ENCODE measurements around the gene CP. TPM values are rescaled to one million over a fixed set of nuclear protein-coding genes. Genes with fewer than 3 reads are reported as not detected.

CP gene
- total RNA-seq (0.12 TPM in 1 of 2 replicates, not detected in the other), polyA plus RNA-seq (not detected in 2 replicates)

DNA sequence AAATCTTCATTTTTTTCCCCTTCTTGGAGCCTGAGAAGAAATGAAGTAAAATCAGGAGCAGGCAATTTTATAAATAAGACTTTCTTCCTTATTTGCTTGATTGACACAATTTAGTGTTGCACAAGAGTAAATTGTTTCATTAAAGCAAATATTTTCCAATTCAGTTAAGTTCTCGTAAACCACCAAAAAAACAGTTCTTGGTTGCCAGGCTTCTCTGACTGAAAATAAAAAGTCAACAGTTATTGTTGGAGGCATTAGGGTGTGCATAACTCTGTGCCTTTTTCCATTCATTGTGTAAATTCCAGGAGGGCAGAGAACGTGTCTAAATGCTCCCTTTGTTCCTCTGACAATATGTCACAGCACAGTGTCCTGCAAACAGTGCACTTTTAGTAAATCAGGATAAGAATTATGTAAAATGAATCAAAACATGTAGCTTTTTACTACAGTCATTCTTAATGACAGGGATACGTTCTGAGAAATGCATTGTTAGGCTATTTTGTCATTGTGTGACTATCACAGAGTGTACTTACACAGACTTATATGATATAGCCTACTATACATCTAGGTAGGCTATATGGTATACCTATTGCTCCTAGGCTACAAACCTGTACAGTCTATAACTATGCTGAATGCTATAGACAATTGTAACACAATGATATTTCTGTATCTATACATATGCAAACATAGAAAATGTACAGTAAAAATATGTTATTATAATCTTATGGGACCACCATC lies at the start of gene CP:
Gene CP (minus strand): TSS at position 47 of the 735 bp plus-strand sequence. CDS start 37 bp downstream, at position 10.
- peak in 1 of 2 donors; percentile 18 for DNase-seq (ENCODE audit: low read depth in 1 of 2, low spot score in 1 of 2)
- no peaks in the 10 kb centered on the region for H3K27me3 ChIP-seq
- H3K4me3 ChIP-seq: no peak within 1 kb of the TSS
- no peaks in the 10 kb centered on the region for H3K36me3 ChIP-seq
- H3K4me1 ChIP-seq (ENCODE audit: low read depth): peaks cover 9% of the 10 kb centered on the region
- H3K27ac ChIP-seq: no peak within 1 kb of the TSS
- TF ChIP-seq, protein P1, sequence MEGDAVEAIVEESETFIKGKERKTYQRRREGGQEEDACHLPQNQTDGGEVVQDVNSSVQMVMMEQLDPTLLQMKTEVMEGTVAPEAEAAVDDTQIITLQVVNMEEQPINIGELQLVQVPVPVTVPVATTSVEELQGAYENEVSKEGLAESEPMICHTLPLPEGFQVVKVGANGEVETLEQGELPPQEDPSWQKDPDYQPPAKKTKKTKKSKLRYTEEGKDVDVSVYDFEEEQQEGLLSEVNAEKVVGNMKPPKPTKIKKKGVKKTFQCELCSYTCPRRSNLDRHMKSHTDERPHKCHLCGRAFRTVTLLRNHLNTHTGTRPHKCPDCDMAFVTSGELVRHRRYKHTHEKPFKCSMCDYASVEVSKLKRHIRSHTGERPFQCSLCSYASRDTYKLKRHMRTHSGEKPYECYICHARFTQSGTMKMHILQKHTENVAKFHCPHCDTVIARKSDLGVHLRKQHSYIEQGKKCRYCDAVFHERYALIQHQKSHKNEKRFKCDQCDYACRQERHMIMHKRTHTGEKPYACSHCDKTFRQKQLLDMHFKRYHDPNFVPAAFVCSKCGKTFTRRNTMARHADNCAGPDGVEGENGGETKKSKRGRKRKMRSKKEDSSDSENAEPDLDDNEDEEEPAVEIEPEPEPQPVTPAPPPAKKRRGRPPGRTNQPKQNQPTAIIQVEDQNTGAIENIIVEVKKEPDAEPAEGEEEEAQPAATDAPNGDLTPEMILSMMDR (IDR thresholded peaks at IDR 0.05; ENCODE audit: low read depth, low read length): no peak
- no peaks in the 10 kb centered on the region for H3K9me3 ChIP-seq (ENCODE audit: low read depth)

DNA sequence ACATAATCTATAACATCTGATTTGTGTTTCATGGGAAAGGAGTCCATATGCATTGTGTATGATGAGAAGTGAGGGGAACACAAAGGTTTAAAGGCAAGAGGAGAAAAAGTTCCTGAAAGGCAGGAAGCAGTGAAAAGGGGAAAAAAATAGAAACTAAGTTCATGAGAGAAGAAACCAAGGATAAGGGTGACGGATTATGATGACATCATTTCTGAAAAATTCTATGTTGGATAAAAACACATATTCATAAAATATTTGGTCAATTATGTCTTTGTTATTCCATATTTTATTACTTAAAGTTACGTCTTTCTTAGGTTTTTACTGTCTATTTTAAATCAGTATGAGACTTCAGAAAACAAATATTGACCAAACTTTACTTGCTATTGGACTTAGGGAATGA lies 48.6 kb upstream of the CP start:
- H3K27me3 ChIP-seq: no peaks in the 10 kb centered on the region
- H3K36me3 ChIP-seq: no peaks in the 10 kb centered on the region
- H3K4me1 ChIP-seq (ENCODE audit: low read depth): no peaks in the 10 kb centered on the region
- no peak for DNase-seq (ENCODE audit: low read depth in 1 of 2, low spot score in 1 of 2)
- H3K27ac ChIP-seq: no peak overlapping the region
- no peaks in the 10 kb centered on the region for H3K9me3 ChIP-seq (ENCODE audit: low read depth)
- no peak overlapping the region for H3K4me3 ChIP-seq
- TF ChIP-seq, protein P1 (IDR thresholded peaks at IDR 0.05; ENCODE audit: low read depth, low read length): no peak

DNA sequence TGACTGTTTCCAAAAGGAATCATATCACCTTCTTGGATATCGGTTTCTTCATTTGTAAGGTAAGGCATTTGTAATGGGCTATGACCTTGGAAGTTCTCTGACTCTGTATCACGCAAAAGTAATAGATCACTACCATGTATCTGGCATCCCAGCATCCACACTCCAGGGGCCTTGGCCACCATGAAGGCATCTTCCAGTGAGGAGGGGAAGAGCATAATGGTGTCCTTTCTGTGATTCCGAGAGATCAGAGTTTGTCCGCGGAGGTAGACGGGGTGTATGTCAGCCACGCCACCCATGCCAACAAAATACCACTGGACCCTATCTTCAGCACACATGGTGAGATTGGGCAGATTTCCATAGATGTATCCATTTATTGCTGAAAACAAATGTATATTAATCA lies 48.1 kb upstream of the CP start:
- DNase-seq (ENCODE audit: low read depth in 1 of 2, low spot score in 1 of 2): no peak
- Histone ChIP-seq H3K9me3 (ENCODE audit: low read depth) (no peaks in the 10 kb centered on the region), H3K27ac (no peak overlapping the region), H3K4me3 (no peak overlapping the region), H3K36me3 (no peaks in the 10 kb centered on the region), H3K4me1 (ENCODE audit: low read depth) (no peaks in the 10 kb centered on the region), H3K27me3 (no peaks in the 10 kb centered on the region)
- TF ChIP-seq, protein P1 (IDR thresholded peaks at IDR 0.05; ENCODE audit: low read depth, low read length): no peak

GRCh38 chr3:149267565-149267964 lies 45.9 kb upstream of the CP start:
- no peak overlapping the region for H3K4me3 ChIP-seq
- no peaks in the 10 kb centered on the region for H3K27me3 ChIP-seq
- no peaks in the 10 kb centered on the region for H3K36me3 ChIP-seq
- no peaks in the 10 kb centered on the region for H3K9me3 ChIP-seq (ENCODE audit: low read depth)
- no peak for DNase-seq (ENCODE audit: low read depth in 1 of 2, low spot score in 1 of 2)
- H3K4me1 ChIP-seq (ENCODE audit: low read depth): no peaks in the 10 kb centered on the region
- TF ChIP-seq, protein P1 (IDR thresholded peaks at IDR 0.05; ENCODE audit: low read depth, low read length): no peak
- no peak overlapping the region for H3K27ac ChIP-seq

GRCh38 chr3:149266736-149267135 lies 45.1 kb upstream of the CP start:
- H3K4me3 ChIP-seq: no peak overlapping the region
- no peak for DNase-seq (ENCODE audit: low read depth in 1 of 2, low spot score in 1 of 2)
- no peaks in the 10 kb centered on the region for H3K9me3 ChIP-seq (ENCODE audit: low read depth)
- no peaks in the 10 kb centered on the region for H3K36me3 ChIP-seq
- no peak overlapping the region for H3K27ac ChIP-seq
- H3K27me3 ChIP-seq: no peaks in the 10 kb centered on the region
- no peaks in the 10 kb centered on the region for H3K4me1 ChIP-seq (ENCODE audit: low read depth)
- TF ChIP-seq, protein P1 (IDR thresholded peaks at IDR 0.05; ENCODE audit: low read depth, low read length): no peak

Data from cardiac muscle cell (in vitro differentiated cells and primary cell).